Measurements from ENCODE around the gene RFX3. TPM values are rescaled to one million over a fixed set of nuclear protein-coding genes. Genes with fewer than 3 reads are reported as not detected.

The RFX3 gene
- total and polyA plus RNA-seq, 8 donors: 10.5 to 26.2 (median 17.4) TPM

DNA sequence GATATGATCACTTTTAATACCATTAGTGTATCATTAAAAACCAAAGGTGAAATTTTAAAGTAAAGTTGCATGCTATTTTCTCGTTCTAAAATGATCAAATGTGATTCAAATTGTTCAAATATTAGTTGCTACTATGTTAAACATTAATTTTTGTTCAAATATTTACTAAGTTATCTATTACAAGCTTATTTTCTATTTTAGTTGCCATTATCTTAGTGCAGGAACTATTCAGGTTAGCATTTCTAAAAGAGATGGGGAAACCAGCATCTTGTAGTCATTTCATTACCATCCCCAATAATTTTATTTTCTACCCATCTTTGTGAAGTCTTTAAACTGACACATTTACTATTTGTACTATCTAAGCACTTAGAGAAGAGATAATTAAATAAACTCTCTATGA lies 166.0 kb downstream of the RFX3 start:
- no peak for ATAC-seq
- intact Hi-C loops (cut with DNase I): no loop called here
- TF ChIP-seq, protein P1, sequence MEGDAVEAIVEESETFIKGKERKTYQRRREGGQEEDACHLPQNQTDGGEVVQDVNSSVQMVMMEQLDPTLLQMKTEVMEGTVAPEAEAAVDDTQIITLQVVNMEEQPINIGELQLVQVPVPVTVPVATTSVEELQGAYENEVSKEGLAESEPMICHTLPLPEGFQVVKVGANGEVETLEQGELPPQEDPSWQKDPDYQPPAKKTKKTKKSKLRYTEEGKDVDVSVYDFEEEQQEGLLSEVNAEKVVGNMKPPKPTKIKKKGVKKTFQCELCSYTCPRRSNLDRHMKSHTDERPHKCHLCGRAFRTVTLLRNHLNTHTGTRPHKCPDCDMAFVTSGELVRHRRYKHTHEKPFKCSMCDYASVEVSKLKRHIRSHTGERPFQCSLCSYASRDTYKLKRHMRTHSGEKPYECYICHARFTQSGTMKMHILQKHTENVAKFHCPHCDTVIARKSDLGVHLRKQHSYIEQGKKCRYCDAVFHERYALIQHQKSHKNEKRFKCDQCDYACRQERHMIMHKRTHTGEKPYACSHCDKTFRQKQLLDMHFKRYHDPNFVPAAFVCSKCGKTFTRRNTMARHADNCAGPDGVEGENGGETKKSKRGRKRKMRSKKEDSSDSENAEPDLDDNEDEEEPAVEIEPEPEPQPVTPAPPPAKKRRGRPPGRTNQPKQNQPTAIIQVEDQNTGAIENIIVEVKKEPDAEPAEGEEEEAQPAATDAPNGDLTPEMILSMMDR (IDR thresholded peaks at IDR 0.05): no peak

DNA sequence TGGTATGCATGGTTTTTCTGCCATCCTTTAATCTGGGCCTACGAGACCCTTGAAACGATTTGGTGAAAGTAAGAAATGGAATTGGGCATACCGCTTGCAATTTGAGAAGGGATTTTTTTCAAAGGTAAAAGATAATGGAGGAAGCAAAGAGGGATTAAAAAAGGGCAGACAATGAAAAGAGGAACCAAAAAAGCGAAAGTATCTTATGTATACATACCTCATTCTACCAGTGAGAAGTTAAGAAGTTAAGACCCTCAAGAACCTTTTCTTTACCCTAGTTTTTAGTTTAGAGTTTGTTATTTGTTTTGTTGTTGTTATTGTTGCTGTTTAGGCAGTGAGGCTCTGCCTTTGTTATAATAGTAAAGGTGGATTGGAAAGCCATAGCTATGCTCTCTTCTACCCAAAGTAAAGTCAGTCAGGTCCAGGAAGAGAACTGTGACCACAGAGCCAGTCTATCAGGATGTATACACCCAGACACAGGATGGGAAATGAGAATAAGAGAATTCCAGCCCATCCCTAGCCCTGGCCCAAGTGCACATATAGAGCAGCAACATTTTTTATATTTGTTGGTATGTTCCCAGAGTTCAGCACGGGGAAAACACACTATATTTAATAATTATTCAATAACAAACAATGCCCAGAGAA lies 166.6 kb downstream of the RFX3 start:
- TF ChIP-seq, protein P1 (IDR thresholded peaks at IDR 0.05): no peak
- Histone ChIP-seq H3K27me3 (no peaks in the 10 kb centered on the region), H3K36me3 (no peaks in the 10 kb centered on the region), H3K4me3 (no peak overlapping the region), H3K9me3 (no peaks in the 10 kb centered on the region), H3K4me1 (peaks cover 0 to 8% of the 10 kb centered on the region in 2 donors), H3K27ac (peak overlapping the region in 1 of 2 donors; percentile 38)
- intact Hi-C loops (cut with DNase I): no loop called here
- DNase-seq (no peak), ATAC-seq (no peak)

More for the DNA sequence above, 166.0 kb downstream of the RFX3 start:
- no peaks in the 10 kb centered on the region for H3K27me3 ChIP-seq
- no peak for DNase-seq
- H3K9me3 ChIP-seq: no peaks in the 10 kb centered on the region
- H3K4me1 ChIP-seq: peaks cover 0 to 8% of the 10 kb centered on the region in 2 donors
- H3K4me3 ChIP-seq: no peak overlapping the region
- H3K36me3 ChIP-seq: no peaks in the 10 kb centered on the region
- H3K27ac ChIP-seq: no peak overlapping the region

DNA sequence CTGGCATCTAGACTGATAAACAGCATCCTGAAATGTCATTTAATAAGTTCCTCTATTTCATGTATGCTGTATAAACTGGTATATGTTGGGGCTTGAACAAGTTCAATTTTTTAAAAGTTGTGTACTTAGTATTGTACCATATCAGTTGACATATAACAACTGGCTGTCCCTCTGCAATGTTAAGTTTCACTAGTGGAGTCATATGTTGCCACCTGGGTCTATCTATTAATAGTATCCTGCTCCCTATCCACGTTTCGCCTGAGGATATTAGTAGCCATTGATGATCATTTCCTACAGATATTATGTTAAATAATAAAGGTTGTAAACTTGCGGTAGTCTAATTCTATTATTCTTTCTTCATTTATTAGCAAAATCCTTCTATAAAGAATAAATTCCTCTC lies 177.6 kb downstream of the RFX3 start:
- ATAC-seq (no peak), DNase-seq (no peak)
- Histone ChIP-seq H3K36me3 (no peaks in the 10 kb centered on the region), H3K27ac (no peak overlapping the region), H3K4me3 (no peak overlapping the region), H3K4me1 (no peaks in the 10 kb centered on the region), H3K9me3 (peaks cover 0 to 3% of the 10 kb centered on the region in 2 donors), H3K27me3 (no peaks in the 10 kb centered on the region)
- TF ChIP-seq, protein P1 (IDR thresholded peaks at IDR 0.05): no peak
- intact Hi-C loops (cut with DNase I): no loop called here

DNA sequence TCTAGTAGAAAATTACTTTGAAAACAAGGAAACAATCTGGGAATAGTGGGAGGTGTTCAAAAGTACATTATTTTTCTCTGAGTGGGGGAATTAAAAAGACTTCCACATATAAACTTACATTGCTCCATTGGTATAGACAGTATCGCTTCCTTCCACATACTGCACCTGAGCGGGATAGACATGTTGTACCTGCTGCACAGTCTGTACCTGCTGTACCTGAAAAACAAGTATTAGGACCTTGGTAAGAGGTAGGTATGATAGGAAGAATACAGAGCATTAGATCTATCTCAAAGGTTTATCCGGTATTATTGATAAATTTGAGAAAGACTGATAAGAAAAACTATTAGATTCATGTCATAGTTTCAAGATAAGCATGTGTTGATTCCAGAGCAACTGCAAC lies 179.3 kb downstream of the RFX3 start:
- Histone ChIP-seq H3K9me3 (no peaks in the 10 kb centered on the region), H3K27ac (no peak overlapping the region), H3K27me3 (no peaks in the 10 kb centered on the region), H3K4me3 (no peak overlapping the region), H3K36me3 (no peaks in the 10 kb centered on the region), H3K4me1 (peaks cover 0 to 7% of the 10 kb centered on the region in 2 donors)
- intact Hi-C loops (cut with DNase I): no loop called here
- TF ChIP-seq, protein P1 (IDR thresholded peaks at IDR 0.05): no peak
- DNase-seq: no peak
- ATAC-seq: no peak

DNA sequence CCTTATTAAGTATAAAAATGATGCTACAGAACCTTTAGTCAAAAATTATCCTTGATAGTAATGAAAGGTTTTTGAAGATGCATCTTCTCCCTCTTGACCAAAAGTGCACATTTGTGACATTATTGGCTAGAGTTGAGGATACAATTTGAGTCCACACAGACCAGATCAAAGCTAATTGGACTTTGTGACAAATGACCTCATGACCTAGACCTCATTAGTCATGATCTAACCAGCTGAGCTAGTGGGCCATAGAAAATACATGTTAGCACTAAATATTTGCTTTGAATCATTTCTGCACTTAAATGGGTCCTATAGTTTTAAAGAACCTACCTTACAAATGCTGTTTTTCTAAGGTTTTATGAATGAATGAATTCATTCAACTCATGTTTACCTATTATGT lies 182.1 kb downstream of the RFX3 start:
- TF ChIP-seq, protein P1 (IDR thresholded peaks at IDR 0.05): no peak
- ATAC-seq: no peak
- Histone ChIP-seq H3K4me3 (no peak overlapping the region), H3K9me3 (peaks cover 0 to 11% of the 10 kb centered on the region in 2 donors), H3K4me1 (peaks cover 0 to 7% of the 10 kb centered on the region in 2 donors), H3K27ac (no peak overlapping the region), H3K36me3 (no peaks in the 10 kb centered on the region), H3K27me3 (no peaks in the 10 kb centered on the region)
- DNase-seq: no peak
- intact Hi-C loops (cut with DNase I): no loop called here

Measured in left lung (tissue), 10 donors.